ENCODE data around the gene DYSF. TPM values are rescaled to one million over a fixed set of nuclear protein-coding genes. Genes with fewer than 3 reads are reported as not detected.

Gene DYSF
- polyA plus RNA-seq, 1 donor from 2014 or later: 0.04 TPM

DNA sequence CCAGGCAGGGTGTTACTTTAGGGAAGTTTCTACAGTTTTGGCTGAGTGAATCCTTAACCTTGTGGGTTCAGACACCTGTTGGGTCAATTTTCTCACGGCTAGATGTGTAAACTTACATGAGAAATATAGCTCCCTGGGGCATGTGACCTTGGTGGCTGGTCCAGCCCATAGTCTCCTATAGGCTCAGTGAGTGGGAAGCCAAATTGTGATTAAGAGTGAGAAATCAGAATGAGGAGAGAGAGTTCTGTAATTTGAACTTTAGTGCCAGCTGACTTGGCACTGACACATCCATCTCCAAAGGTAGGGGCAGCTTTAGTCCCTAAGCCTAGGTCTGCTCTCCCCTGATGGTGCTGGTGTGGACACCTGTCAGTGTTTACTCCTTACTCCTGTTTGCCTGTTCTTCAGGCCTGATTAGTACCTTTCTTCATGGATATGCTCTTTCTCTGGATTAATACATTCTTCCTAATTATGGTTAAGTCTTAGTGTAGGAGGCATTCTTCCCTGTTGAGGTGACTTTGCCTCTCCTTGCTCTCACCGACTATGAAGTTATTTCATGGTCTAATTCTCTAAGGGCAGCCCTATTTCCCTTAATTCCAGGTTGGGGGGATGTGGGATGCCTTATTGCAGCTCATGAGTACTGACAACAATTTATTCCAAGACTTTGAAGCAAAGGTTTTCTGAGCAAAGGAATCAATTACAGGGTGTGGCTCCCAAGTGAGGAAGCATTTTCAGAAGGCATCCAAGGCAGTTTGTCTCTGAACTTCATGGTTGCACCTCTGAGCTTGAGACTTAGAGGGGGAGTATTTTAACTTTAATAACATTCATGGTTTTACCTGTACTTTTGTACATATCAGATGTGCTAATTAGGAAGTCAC lies 177.3 kb downstream of the DYSF start:
- H3K4me3 ChIP-seq (ENCODE audit: low read length): no peak overlapping the region

DNA sequence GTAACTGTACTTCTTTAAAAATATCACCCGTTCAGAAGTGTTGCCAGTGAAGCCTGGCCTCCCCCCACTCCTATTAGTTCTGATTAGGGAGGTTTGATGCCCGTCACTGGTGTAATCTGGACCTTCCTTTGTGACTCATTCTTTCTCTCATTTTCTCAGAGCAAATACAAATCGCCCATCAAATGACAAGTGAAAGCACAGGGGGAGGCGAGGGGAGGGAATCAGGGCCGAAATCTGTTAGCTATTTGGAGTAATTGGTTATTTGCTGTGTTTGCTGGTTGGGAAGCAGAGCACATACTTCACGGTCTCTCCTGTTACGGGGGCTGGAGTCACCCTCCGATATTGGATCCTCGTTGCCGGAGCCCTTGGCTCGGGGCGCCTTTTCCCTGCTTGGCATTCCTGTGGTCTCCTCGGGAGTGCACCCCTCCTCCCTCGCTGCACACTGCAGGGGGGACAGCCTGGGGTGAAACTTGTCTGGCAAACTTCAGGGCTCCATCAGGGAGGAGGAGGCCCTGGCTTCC lies 178.1 kb downstream of the DYSF start:
- H3K4me3 ChIP-seq (ENCODE audit: low read length): no peak overlapping the region
- no peaks in the 10 kb centered on the region for H3K9me3 ChIP-seq (ENCODE audit: low read length)
- H3K27me3 ChIP-seq (ENCODE audit: insufficient read depth, low read depth, low read length): no peaks in the 10 kb centered on the region
- no peak overlapping the region for H3K4me2 ChIP-seq (ENCODE audit: low read length)
- H3F3A ChIP-seq (ENCODE audit: insufficient read depth, low read length, poor library complexity, severe bottlenecking): no peaks in the 10 kb centered on the region
- no peaks in the 10 kb centered on the region for H3K9me2 ChIP-seq (ENCODE audit: insufficient read depth, low read length)
- no peak overlapping the region for H2AFZ ChIP-seq (ENCODE audit: low read depth, low read length)
- H3K79me2 ChIP-seq (replicated peaks; ENCODE audit: insufficient read depth, low read length): no peaks in the 10 kb centered on the region
- H3K36me3 ChIP-seq (ENCODE audit: insufficient read depth, low read length): no peaks in the 10 kb centered on the region
- H4K20me1 ChIP-seq (ENCODE audit: insufficient read depth): no peaks in the 10 kb centered on the region
- no peak overlapping the region for H3K9ac ChIP-seq (ENCODE audit: low read length)
- H3K27ac ChIP-seq (ENCODE audit: low read length): no peak overlapping the region
- TF ChIP-seq POLR2AphosphoS5 (IDR thresholded peaks at IDR 0.05): no peak
- TF ChIP-seq, protein P1, sequence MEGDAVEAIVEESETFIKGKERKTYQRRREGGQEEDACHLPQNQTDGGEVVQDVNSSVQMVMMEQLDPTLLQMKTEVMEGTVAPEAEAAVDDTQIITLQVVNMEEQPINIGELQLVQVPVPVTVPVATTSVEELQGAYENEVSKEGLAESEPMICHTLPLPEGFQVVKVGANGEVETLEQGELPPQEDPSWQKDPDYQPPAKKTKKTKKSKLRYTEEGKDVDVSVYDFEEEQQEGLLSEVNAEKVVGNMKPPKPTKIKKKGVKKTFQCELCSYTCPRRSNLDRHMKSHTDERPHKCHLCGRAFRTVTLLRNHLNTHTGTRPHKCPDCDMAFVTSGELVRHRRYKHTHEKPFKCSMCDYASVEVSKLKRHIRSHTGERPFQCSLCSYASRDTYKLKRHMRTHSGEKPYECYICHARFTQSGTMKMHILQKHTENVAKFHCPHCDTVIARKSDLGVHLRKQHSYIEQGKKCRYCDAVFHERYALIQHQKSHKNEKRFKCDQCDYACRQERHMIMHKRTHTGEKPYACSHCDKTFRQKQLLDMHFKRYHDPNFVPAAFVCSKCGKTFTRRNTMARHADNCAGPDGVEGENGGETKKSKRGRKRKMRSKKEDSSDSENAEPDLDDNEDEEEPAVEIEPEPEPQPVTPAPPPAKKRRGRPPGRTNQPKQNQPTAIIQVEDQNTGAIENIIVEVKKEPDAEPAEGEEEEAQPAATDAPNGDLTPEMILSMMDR (IDR thresholded peaks at IDR 0.05; ENCODE audit: poor library complexity, severe bottlenecking): no peak
- no peak for TF ChIP-seq REST (IDR thresholded peaks at IDR 0.05; ENCODE audit: borderline replicate concordance)
- TF ChIP-seq TAF1 (IDR thresholded peaks at IDR 0.05; ENCODE audit: low read depth): no peak
- TF ChIP-seq EZH2 (IDR thresholded peaks at IDR 0.05; ENCODE audit: borderline replicate concordance, insufficient read depth, low read length, poor library complexity, severe bottlenecking): no peak
- no peak for TF ChIP-seq RAD21 (conservative IDR thresholded peaks at IDR 0.05)

More for the DNA sequence above, 177.3 kb downstream of the DYSF start:
- no peaks in the 10 kb centered on the region for H3F3A ChIP-seq (ENCODE audit: insufficient read depth, low read length, poor library complexity, severe bottlenecking)
- no peaks in the 10 kb centered on the region for H3K27me3 ChIP-seq (ENCODE audit: insufficient read depth, low read depth, low read length)
- H3K4me2 ChIP-seq (ENCODE audit: low read length): no peak overlapping the region
- H3K27ac ChIP-seq (ENCODE audit: low read length): no peak overlapping the region
- no peaks in the 10 kb centered on the region for H3K79me2 ChIP-seq (replicated peaks; ENCODE audit: insufficient read depth, low read length)
- TF ChIP-seq RAD21 (conservative IDR thresholded peaks at IDR 0.05): no peak
- TF ChIP-seq EZH2 (IDR thresholded peaks at IDR 0.05; ENCODE audit: borderline replicate concordance, insufficient read depth, low read length, poor library complexity, severe bottlenecking): no peak
- TF ChIP-seq TAF1 (IDR thresholded peaks at IDR 0.05; ENCODE audit: low read depth): no peak
- TF ChIP-seq MXI1 (conservative IDR thresholded peaks at IDR 0.05; ENCODE audit: poor library complexity, severe bottlenecking): no peak
- TF ChIP-seq SMC3 (conservative IDR thresholded peaks at IDR 0.05; ENCODE audit: poor library complexity): no peak
- TF ChIP-seq EP300 (conservative IDR thresholded peaks at IDR 0.05; ENCODE audit: poor library complexity, severe bottlenecking): no peak
- TF ChIP-seq POLR2AphosphoS5 (IDR thresholded peaks at IDR 0.05): no peak
- no peak for TF ChIP-seq REST (IDR thresholded peaks at IDR 0.05; ENCODE audit: borderline replicate concordance)
- TF ChIP-seq, protein P1 (IDR thresholded peaks at IDR 0.05; ENCODE audit: poor library complexity, severe bottlenecking): no peak
- H3K9ac ChIP-seq (ENCODE audit: low read length): no peak overlapping the region
- H3K36me3 ChIP-seq (ENCODE audit: insufficient read depth, low read length): no peaks in the 10 kb centered on the region
- no peak overlapping the region for H2AFZ ChIP-seq (ENCODE audit: low read depth, low read length)
- no peaks in the 10 kb centered on the region for H4K20me1 ChIP-seq (ENCODE audit: insufficient read depth)
- H3K9me3 ChIP-seq (ENCODE audit: low read length): no peaks in the 10 kb centered on the region
- no peaks in the 10 kb centered on the region for H3K9me2 ChIP-seq (ENCODE audit: insufficient read depth, low read length)

Data from neural cell (in vitro differentiated cells).